ENCODE data around the gene ZNF235. TPM values are rescaled to one million over a fixed set of nuclear protein-coding genes. Genes with fewer than 3 reads are reported as not detected.

The ZNF235 gene
- total and polyA plus RNA-seq, 2 donors (not counting 1 experiment from before 2014, with no cell fraction given) = 4.7 to 19.5 TPM

DNA sequence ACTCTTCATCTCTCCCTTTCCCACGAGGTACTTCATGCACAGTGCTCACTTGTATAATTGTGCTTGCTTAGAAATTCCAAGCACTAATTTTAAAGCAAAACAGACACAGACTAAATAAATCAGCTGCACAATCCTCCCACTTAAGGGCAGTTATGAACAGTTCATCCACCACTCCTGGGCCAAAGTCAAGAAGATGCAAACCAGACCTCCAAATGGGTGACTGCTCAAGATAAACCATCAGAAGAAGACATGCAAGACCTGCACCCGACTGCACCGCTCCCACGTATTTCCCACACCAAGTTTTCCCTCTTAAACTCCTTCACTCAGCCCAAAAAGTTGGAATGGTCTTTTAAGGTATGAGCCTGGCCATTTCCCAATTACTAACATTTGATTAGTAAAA is 19.9 kb downstream of the ZNF235 start:
- H3K4me1 ChIP-seq (ENCODE audit: control insufficient read depth in 2 of 2, insufficient read depth in 2 of 2, low read length in 2 of 2) = no peaks in the 10 kb centered on the region

DNA sequence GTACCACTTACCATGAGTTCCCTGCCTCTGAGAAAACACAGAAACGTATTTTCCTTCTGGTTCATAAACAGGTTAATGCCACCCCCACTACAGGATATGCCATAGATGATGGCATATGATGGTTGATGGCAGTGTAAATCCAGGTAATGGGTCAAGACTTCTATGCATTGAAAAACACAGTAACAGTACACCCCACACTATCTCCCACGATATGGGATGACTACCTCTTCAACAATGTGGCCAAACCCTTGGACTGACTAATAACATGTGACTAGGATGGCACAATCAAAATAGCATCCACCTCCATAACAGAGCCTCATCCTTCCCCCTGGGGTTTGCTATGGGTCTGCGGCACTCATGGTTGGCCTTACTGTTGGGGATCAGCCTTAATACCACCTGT is 22.0 kb downstream of the ZNF235 start:
- H3K4me1 ChIP-seq (ENCODE audit: control insufficient read depth in 2 of 2, insufficient read depth in 2 of 2, low read length in 2 of 2) = no peaks in the 10 kb centered on the region
- Mint-ChIP-seq H3K9me3 (ENCODE audit: insufficient read depth) (peaks cover 21% of the 10 kb centered on the region), H3K4me3 (no peak overlapping the region), H3K4me1 (no peaks in the 10 kb centered on the region), H3K27me3 (no peaks in the 10 kb centered on the region), H3K27ac (no peak overlapping the region)
- no peak overlapping the region for H3K9ac ChIP-seq (ENCODE audit: low read length)
- H3K79me2 ChIP-seq (ENCODE audit: control insufficient read depth, insufficient read depth, low read length) = no peaks in the 10 kb centered on the region
- no peaks in the 10 kb centered on the region for H4K20me1 ChIP-seq (ENCODE audit: control insufficient read depth, insufficient read depth, low read length, poor library complexity, severe bottlenecking)
- H3K4me3 ChIP-seq (ENCODE audit: control extremely low read depth in 1 of 5, extremely low read depth in 1 of 5, insufficient read depth in 1 of 5, low read depth in 2 of 5, low read length in 4 of 5) = no peak overlapping the region
- peaks cover 2 to 10% of the 10 kb centered on the region in 2 experiments for H3K36me3 ChIP-seq (replicated peaks in 1 of 2; ENCODE audit: control extremely low read depth in 1 of 2, control insufficient read depth in 1 of 2, extremely low read depth in 1 of 2, insufficient read depth in 2 of 2, low read length in 1 of 2)
- intact Hi-C loops (cut with micrococcal nuclease) = no loop called here
- ChIA-PET CTCF (interaction anchor here (0.6 kb wide), 1 partner anchor 220 kb away, joined by 5 read pairs; no protein-coding TSS in a partner anchor), POLR2A (no interaction called here)
- H3K4me2 ChIP-seq (replicated peaks; ENCODE audit: low read depth, low read length, poor library complexity, severe bottlenecking) = no peak overlapping the region
- peaks cover 4 to 37% (median 30%) of the 10 kb centered on the region in 3 donors for H3K9me3 ChIP-seq (ENCODE audit: control extremely low read depth in 1 of 3, control insufficient read depth in 2 of 3, insufficient read depth in 1 of 3, low read length in 2 of 3)
- WGBS (ENCODE audit: insufficient coverage) = 83% methylated on average over 1 of the region's 3 CpGs
- DNase-seq (no peak), ATAC-seq (ENCODE audit: low read depth) (no peak)
- H3K27ac ChIP-seq (ENCODE audit: low read length in 2 of 2) = no peak overlapping the region
- no peaks in the 10 kb centered on the region for H3K27me3 ChIP-seq (replicated peaks in 1 of 4; ENCODE audit: control extremely low read depth in 1 of 4, control insufficient read depth in 3 of 4, insufficient read depth in 4 of 4, low read length in 3 of 4)
- H2AFZ ChIP-seq (ENCODE audit: insufficient read depth, low read depth, low read length, poor library complexity, severe bottlenecking) = no peak overlapping the region
- TF ChIP-seq, protein P1, sequence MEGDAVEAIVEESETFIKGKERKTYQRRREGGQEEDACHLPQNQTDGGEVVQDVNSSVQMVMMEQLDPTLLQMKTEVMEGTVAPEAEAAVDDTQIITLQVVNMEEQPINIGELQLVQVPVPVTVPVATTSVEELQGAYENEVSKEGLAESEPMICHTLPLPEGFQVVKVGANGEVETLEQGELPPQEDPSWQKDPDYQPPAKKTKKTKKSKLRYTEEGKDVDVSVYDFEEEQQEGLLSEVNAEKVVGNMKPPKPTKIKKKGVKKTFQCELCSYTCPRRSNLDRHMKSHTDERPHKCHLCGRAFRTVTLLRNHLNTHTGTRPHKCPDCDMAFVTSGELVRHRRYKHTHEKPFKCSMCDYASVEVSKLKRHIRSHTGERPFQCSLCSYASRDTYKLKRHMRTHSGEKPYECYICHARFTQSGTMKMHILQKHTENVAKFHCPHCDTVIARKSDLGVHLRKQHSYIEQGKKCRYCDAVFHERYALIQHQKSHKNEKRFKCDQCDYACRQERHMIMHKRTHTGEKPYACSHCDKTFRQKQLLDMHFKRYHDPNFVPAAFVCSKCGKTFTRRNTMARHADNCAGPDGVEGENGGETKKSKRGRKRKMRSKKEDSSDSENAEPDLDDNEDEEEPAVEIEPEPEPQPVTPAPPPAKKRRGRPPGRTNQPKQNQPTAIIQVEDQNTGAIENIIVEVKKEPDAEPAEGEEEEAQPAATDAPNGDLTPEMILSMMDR (IDR thresholded peaks at IDR 0.05) = no peak

More for the DNA sequence above, 19.9 kb downstream of the ZNF235 start:
- H3K27me3 Mint-ChIP-seq = no peaks in the 10 kb centered on the region
- TF ChIP-seq, protein P1 (IDR thresholded peaks at IDR 0.05) = no peak
- no peak for TF ChIP-seq EZH2 (IDR thresholded peaks at IDR 0.05; ENCODE audit: borderline replicate concordance, insufficient read depth, low read depth, low read length, poor library complexity, severe bottlenecking)
- H3K4me3 Mint-ChIP-seq = no peak overlapping the region
- Histone ChIP-seq H3K4me3 (ENCODE audit: control extremely low read depth in 1 of 5, extremely low read depth in 1 of 5, insufficient read depth in 1 of 5, low read depth in 2 of 5, low read length in 4 of 5) (no peak overlapping the region), H3K36me3 (replicated peaks in 1 of 2; ENCODE audit: control extremely low read depth in 1 of 2, control insufficient read depth in 1 of 2, extremely low read depth in 1 of 2, insufficient read depth in 2 of 2, low read length in 1 of 2) (peaks cover 11 to 31% of the 10 kb centered on the region in 2 experiments), H2AFZ (ENCODE audit: insufficient read depth, low read depth, low read length, poor library complexity, severe bottlenecking) (no peak overlapping the region), H3K4me2 (replicated peaks; ENCODE audit: low read depth, low read length, poor library complexity, severe bottlenecking) (no peak overlapping the region), H3K27me3 (replicated peaks in 1 of 4; ENCODE audit: control extremely low read depth in 1 of 4, control insufficient read depth in 3 of 4, insufficient read depth in 4 of 4, low read length in 3 of 4) (no peaks in the 10 kb centered on the region), H3K79me2 (ENCODE audit: control insufficient read depth, insufficient read depth, low read length) (no peaks in the 10 kb centered on the region), H3K9me3 (ENCODE audit: control extremely low read depth in 1 of 3, control insufficient read depth in 2 of 3, insufficient read depth in 1 of 3, low read length in 2 of 3) (peaks cover 3 to 38% (median 38%) of the 10 kb centered on the region in 3 donors), H3K27ac (ENCODE audit: low read length in 2 of 2) (no peak overlapping the region), H3K9ac (ENCODE audit: low read length) (no peak overlapping the region), H4K20me1 (ENCODE audit: control insufficient read depth, insufficient read depth, low read length, poor library complexity, severe bottlenecking) (no peaks in the 10 kb centered on the region)
- DNase-seq (no peak), ATAC-seq (ENCODE audit: low read depth) (no peak)
- peaks cover 26% of the 10 kb centered on the region for H3K9me3 Mint-ChIP-seq (ENCODE audit: insufficient read depth)
- WGBS (ENCODE audit: insufficient coverage) = no CpG with 5 or more reads among the region's 4 CpGs
- POLR2A ChIA-PET = no interaction called here
- intact Hi-C loops (cut with micrococcal nuclease) = no loop called here
- no peak overlapping the region for H3K27ac Mint-ChIP-seq
- no peaks in the 10 kb centered on the region for H3K4me1 Mint-ChIP-seq
- CTCF ChIA-PET = no interaction called here
